ENCODE data around the gene GEMIN7.

- no peak for TF ChIP-seq CTCF (IDR thresholded peaks at IDR 0.05 in 8 of 11, conservative IDR thresholded peaks at IDR 0.05 in 3 of 11)
- no peak for TF ChIP-seq POLR2A (IDR thresholded peaks at IDR 0.05)
- TF ChIP-seq POLR2AphosphoS5 (IDR thresholded peaks at IDR 0.05), result no peak
Observed at GRCh38 chr19:45099467-45100191, 20.6 kb downstream of the GEMIN7 start.

All from spleen (tissue), 7 donors.